Activated CD4-positive, alpha-beta T cell treated with anti-CD3 and anti-CD28 coated beads, Interleukin-2, amount 10 ng/mL, durations not matched to agents 24 days and 14 days (primary cell): ENCODE measurements around the gene JMJD4. TPM values are rescaled to one million over a fixed set of nuclear protein-coding genes. Genes with fewer than 3 reads are reported as not detected.
A peak's percentile ranks its signal among the peaks of the same experiment; 100 is the strongest.

Source experiments
- DNase-seq: peaks from one replicate; pipeline ENCODE4 v3.0.0; 2022
- H3K27ac Mint-ChIP-seq: one replicate; pipeline ENCODE4 v1.8.0; 2022; ENCODE audit warnings: mild to moderate bottlenecking, mixed read lengths
- H3K27me3 Mint-ChIP-seq: one replicate; pipeline ENCODE4 v1.8.0; 2022; ENCODE audit warnings: mixed read lengths
- H3K36me3 Mint-ChIP-seq: one replicate; pipeline ENCODE4 v1.8.0; 2022; ENCODE audit warnings: low read depth, mild to moderate bottlenecking, mixed read lengths
- H3K4me1 Mint-ChIP-seq: one replicate; pipeline ENCODE4 v1.8.0; 2021; ENCODE audit warnings: mixed read lengths
- H3K4me3 Mint-ChIP-seq: one replicate; pipeline ENCODE4 v1.8.0; 2022; ENCODE audit warnings: mild to moderate bottlenecking, moderate library complexity, mixed read lengths
- H3K9me3 Mint-ChIP-seq: one replicate; pipeline ENCODE4 v1.8.0; 2021; ENCODE audit warnings: mixed read lengths
- intact Hi-C: fragments of 100-400 bp; cut with micrococcal nuclease; formaldehyde crosslinking; loops from one replicate; pipeline ENCODE4 v1.15.1; 2023
- total RNA-seq: library from RNA; stranded (reverse); gene quantifications from 2 replicates; pipeline ENCODE4 v1.2.3, GENCODE V29; 2022

The JMJD4 gene
- total RNA-seq, 1 donor from 2014 or later: 35.1 TPM

DNA sequence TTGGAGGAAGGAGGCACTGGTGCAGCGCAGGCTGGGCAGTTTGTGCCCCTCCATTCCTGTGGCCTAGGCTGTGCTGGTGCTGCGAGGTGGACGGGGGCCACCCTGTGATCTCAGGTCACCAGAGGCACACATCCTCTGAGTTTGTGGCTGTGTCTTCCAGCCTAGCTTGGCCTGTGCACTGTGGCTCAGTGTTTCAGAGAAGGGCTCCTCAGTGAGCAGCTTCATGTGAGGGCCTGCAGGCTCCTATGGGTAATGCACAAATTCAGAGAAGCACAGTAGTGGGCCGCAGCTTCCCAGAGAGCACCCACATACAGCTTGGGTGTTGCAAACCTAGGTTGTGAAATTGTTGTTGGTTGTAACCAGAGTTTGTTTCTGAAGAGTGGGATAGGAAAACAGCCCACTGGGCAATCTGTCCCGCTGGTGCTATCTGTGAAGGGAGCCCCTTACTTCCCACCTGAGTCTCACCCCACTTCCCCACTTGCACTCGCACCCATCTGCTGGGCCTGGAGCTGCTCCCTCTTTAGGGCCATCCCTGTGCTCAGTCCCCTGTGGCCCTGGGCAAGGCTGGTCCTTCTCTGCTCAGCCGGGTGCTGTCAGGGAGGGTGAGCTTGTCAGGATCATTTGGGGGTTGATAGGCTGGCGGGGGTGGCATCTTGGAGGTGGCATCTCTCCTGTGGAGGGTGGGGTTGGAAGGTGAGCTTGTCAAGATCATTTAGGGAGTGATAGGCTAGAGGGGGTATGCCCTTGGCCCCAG, 30.3 kb upstream of the JMJD4 start:
- H3K27ac Mint-ChIP-seq: peak overlapping the region; percentile 11
- H3K27me3 Mint-ChIP-seq: no peaks in the 10 kb centered on the region
- H3K36me3 Mint-ChIP-seq: peaks cover 47% of the 10 kb centered on the region

DNA sequence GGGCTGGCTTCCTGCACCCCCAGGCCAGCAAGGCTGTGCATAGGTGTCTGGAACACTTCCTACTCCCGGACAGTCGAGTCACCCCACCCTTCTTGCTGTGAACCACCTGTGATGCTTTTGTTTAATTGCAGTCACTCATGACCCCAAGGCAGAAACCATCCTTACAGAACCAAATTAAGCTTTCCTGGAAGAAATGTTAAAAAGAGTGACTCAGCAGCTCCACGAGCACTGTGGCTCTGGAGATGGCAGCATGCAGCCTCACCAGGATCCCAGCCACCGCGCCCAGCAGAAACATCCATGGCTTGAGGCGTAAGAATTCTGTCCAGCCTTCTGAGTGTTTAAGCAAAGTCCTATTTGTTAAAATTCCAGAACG, 28.9 kb upstream of the JMJD4 start:
- Mint-ChIP-seq H3K9me3 (no peaks in the 10 kb centered on the region), H3K4me3 (peak overlapping the region; percentile 40), H3K4me1 (peaks cover 77% of the 10 kb centered on the region), H3K27ac (no peak overlapping the region), H3K27me3 (no peaks in the 10 kb centered on the region), H3K36me3 (peaks cover 61% of the 10 kb centered on the region)
- intact Hi-C loops: loop anchor here (10.0 kb wide), 3 partner anchors 121 to 401 kb away; partner anchors contain the start of genes C1orf35, IBA57 and MRPL55
- DNase-seq: no peak

More for the DNA sequence above, 30.3 kb upstream of the JMJD4 start:
- DNase-seq: no peak
- H3K4me3 Mint-ChIP-seq: peak overlapping the region; percentile 61
- H3K9me3 Mint-ChIP-seq: no peaks in the 10 kb centered on the region
- H3K4me1 Mint-ChIP-seq: peaks cover 68% of the 10 kb centered on the region
- intact Hi-C loops: loop anchor here (10.0 kb wide), 3 partner anchors 119 to 399 kb away; partner anchors contain the start of genes C1orf35, IBA57 and MRPL55

GRCh38 chr1:227763246-227764018, 28.3 kb upstream of the JMJD4 start:
- DNase-seq: peak; percentile 65
- intact Hi-C loops: loop anchor here (2.0 to 10.0 kb wide), 5 partner anchors 25 to 401 kb away; partner anchors contain the start of genes C1orf35, IBA57, JMJD4 and MRPL55
- peaks cover 79% of the 10 kb centered on the region for H3K4me1 Mint-ChIP-seq
- peaks cover 61% of the 10 kb centered on the region for H3K36me3 Mint-ChIP-seq
- peak overlapping the region; percentile 62 for H3K4me3 Mint-ChIP-seq
- H3K27ac Mint-ChIP-seq: no peak overlapping the region
- no peaks in the 10 kb centered on the region for H3K9me3 Mint-ChIP-seq
- no peaks in the 10 kb centered on the region for H3K27me3 Mint-ChIP-seq

GRCh38 chr1:227762231-227762911, 27.3 kb upstream of the JMJD4 start:
- peaks cover 61% of the 10 kb centered on the region for H3K36me3 Mint-ChIP-seq
- peak overlapping the region; percentile 62 for H3K4me3 Mint-ChIP-seq
- intact Hi-C loops: loop anchor here (1.0 to 10.0 kb wide), 8 partner anchors 26 to 402 kb away; partner anchors contain the start of genes C1orf35, IBA57, JMJD4 and MRPL55

DNA sequence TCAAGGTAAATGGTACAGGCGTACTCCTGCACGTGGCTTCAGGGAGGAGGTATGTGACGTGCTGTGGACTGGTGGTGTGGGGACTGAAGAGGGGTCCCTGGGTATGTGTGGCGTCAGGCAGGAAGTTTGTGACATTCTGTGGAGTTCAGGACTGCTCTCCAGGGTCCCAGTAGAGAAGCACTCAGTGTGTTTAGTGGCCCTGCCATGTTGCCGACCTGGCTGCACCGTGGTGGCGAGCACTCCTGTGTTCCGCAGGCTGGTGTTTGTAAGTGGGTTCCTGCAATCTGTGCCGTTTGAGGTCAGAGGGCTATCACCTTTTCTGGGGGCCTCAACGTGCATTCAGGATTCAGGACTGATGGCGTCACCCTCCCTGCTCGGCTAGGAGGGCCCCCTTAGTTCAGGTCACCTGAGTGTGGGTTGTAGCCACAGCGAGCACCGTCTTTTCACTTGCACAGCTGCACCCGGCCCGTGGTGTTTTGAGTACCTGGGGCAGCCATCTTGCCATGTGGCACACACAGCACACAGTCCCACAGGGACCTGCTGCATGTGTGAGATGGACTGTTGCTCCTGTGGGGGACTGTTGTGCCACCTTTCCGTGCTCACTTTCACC, 26.6 kb upstream of the JMJD4 start:
- H3K27me3 Mint-ChIP-seq: no peaks in the 10 kb centered on the region
- peak overlapping the region; percentile 37 for H3K27ac Mint-ChIP-seq
- intact Hi-C loops: loop anchor here (1.0 to 10.0 kb wide), 8 partner anchors 27 to 403 kb away; partner anchors contain the start of genes C1orf35, IBA57, JMJD4 and MRPL55
- H3K4me1 Mint-ChIP-seq: peaks cover 79% of the 10 kb centered on the region
- DNase-seq: no peak
- H3K4me3 Mint-ChIP-seq: peak overlapping the region; percentile 62
- no peaks in the 10 kb centered on the region for H3K9me3 Mint-ChIP-seq
- peaks cover 59% of the 10 kb centered on the region for H3K36me3 Mint-ChIP-seq

More at GRCh38 chr1:227762231-227762911, 27.3 kb upstream of the JMJD4 start:
- Mint-ChIP-seq H3K4me1 (peaks cover 81% of the 10 kb centered on the region), H3K27me3 (no peaks in the 10 kb centered on the region), H3K27ac (peak overlapping the region; percentile 71), H3K9me3 (no peaks in the 10 kb centered on the region)
- peak; percentile 96 for DNase-seq

GRCh38 chr1:227760377-227760776, 25.3 kb upstream of the JMJD4 start:
- no peak overlapping the region for H3K4me3 Mint-ChIP-seq
- intact Hi-C loops: loop anchor here (10.0 kb wide), 3 partner anchors 124 to 404 kb away; partner anchors contain the start of genes C1orf35, IBA57 and MRPL55
- H3K9me3 Mint-ChIP-seq: no peaks in the 10 kb centered on the region
- no peak overlapping the region for H3K27ac Mint-ChIP-seq
- H3K4me1 Mint-ChIP-seq: peaks cover 66% of the 10 kb centered on the region
- H3K27me3 Mint-ChIP-seq: no peaks in the 10 kb centered on the region
- no peak for DNase-seq
- peaks cover 60% of the 10 kb centered on the region for H3K36me3 Mint-ChIP-seq

- Mint-ChIP-seq H3K4me3 (no peak overlapping the region), H3K4me1 (peaks cover 60% of the 10 kb centered on the region), H3K9me3 (no peaks in the 10 kb centered on the region), H3K36me3 (peaks cover 62% of the 10 kb centered on the region), H3K27me3 (no peaks in the 10 kb centered on the region), H3K27ac (peak overlapping the region; percentile 59)
- intact Hi-C loops: loop anchor here (10.0 kb wide), 3 partner anchors 125 to 405 kb away; partner anchors contain the start of genes C1orf35, IBA57 and MRPL55
- DNase-seq: no peak
These were observed 24.5 kb upstream of the JMJD4 start for GRCh38 chr1:227759341-227760300.

DNA sequence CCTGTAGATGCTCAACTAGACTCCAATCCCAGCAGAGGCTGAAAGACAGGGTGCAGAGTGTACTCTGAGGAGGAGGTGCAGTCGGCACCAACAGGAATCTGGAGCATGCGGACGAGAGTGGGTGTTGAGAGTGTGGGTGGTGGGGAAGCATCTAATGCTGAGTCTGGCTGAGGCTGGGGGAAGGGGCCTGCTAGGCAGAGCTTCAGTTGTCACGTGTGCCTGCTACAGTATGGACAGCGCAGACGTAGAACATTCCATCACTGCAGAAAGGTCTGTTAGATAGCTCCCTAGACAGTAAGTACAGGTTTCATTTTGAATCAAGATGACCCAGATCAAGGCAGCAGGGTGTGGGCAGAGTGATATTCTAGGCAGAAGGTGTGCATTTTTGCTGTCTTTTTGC, 23.3 kb upstream of the JMJD4 start:
- Mint-ChIP-seq H3K36me3 (peaks cover 59% of the 10 kb centered on the region), H3K4me1 (peaks cover 51% of the 10 kb centered on the region), H3K4me3 (peak overlapping the region; percentile 34), H3K9me3 (no peaks in the 10 kb centered on the region), H3K27ac (peak overlapping the region; percentile 29), H3K27me3 (no peaks in the 10 kb centered on the region)
- no peak for DNase-seq
- intact Hi-C loops: no loop called here

DNA sequence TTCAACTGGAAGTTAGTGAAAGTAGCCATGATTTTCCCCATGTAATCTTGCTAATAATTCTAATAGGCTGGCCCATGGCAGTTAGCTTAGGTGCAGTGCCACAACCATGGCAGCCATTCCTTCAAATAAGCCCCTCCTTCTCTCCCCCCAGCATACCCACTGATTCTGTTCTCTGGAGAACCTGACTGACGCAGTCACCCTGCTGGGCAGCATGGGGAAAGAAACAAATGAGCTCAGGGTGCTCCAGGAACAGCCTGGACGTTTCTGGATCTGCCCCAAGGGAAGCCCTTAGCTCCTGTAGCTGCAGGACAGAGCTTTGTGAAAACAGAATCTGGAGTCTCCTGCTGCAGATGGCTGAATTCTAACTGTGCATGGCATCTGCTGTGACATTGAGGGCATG, 22.7 kb upstream of the JMJD4 start:
- DNase-seq: no peak

DNA sequence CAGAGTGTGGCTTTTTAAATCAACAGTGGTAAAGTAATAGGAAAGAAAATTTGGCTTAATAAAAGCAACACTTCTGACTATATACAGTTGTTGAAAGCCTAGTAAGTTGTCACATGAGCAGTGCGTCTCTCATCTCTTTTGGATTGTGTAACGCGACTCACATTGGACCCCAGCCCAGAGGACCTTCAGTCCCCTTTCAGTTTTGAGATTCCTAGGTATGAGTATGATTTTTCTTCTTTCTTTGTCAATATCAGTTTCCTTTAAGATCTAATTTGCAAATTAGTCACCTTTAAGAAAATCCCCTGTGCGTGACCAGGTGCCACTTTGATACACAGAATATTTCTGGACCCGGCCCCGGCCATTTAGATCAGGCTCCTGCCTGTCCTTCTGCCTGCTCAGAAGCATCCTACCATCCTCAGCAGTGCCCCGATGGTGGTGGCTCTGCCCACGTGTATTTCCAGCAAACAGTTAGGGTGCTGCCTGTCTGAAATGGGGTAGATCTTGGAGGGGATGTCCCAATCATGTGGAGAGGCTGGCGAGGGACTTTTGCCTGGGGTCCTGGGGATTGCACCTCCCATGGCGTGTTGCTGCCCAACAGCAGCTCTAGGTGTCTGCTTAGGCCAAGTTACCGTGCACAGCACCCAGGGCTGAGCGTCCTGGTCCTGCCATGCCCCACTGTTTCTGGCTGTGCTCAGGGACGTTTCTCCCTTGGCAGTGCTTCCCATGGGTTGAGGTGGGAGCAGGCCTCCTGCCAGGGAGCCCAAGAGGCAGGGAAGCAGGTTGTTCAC, 21.3 kb upstream of the JMJD4 start:
- Mint-ChIP-seq H3K27me3 (no peaks in the 10 kb centered on the region), H3K9me3 (no peaks in the 10 kb centered on the region), H3K4me1 (peaks cover 36% of the 10 kb centered on the region), H3K36me3 (peaks cover 55% of the 10 kb centered on the region), H3K4me3 (no peak overlapping the region), H3K27ac (no peak overlapping the region)
- no peak for DNase-seq
- intact Hi-C loops: no loop called here

More for the DNA sequence above, 22.7 kb upstream of the JMJD4 start:
- Mint-ChIP-seq H3K4me1 (peaks cover 47% of the 10 kb centered on the region), H3K27ac (no peak overlapping the region), H3K4me3 (no peak overlapping the region), H3K27me3 (no peaks in the 10 kb centered on the region), H3K36me3 (peaks cover 59% of the 10 kb centered on the region), H3K9me3 (no peaks in the 10 kb centered on the region)
- intact Hi-C loops: no loop called here

- no peak overlapping the region for H3K27ac Mint-ChIP-seq
- no peaks in the 10 kb centered on the region for H3K27me3 Mint-ChIP-seq
- peaks cover 26% of the 10 kb centered on the region for H3K4me1 Mint-ChIP-seq
- no peak for DNase-seq
- H3K9me3 Mint-ChIP-seq: no peaks in the 10 kb centered on the region
- H3K36me3 Mint-ChIP-seq: peaks cover 43% of the 10 kb centered on the region
- no peak overlapping the region for H3K4me3 Mint-ChIP-seq
- intact Hi-C loops: no loop called here
These were observed 19.9 kb upstream of the JMJD4 start for GRCh38 chr1:227754958-227755357.
